Measurements from ENCODE around the gene UGT1A8. TPM values are rescaled to one million over a fixed set of nuclear protein-coding genes. Genes with fewer than 3 reads are reported as not detected.

Gene UGT1A8
- total RNA-seq, 1 donor: not detected

DNA sequence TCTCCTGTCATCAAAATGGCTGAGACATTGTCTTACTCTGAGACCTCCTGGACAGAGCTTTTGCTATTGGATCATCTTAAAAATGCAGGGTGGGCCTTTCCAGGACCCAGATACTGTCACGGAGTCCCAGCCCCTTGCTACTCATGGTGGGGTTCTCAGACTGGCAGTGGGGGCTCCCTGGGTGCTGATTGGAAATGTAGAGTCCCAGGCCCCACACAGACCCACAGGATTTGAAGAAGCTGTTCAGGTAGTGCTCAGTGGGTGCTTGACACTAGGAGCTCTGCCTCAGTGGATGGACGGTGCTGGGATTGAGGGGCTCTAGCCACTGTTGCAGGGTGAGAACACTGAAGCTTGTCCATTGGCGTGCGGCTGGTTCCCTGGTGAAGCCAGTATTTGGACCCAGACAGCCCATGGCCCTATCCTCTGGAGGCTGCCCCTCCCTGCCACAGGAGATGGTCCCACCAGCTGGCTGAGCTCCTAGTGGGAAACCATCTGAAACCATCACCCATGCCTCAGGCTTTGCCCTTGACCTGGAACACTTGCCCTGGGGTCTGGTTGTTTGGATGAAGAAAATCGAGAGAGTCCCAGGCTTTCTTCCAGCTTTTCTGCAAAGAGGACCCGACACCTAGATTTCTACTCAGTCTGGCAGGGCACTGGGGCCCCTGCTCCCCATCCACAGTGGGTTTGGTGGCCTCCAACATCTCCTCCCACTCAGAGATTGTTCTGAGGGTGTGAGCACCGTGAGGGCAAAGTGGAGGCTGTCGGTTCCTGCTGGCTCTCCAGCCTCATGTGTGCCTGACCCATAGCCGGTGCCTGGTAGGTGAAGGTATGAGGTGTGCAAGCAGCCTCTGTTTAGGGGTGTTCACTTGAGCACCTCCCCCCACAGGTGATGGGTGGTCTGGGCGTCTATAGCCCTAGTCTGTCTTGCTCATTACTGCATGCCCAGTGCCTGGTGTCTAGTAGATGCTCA is 190.8 kb downstream of the UGT1A8 start:
- no peaks in the 10 kb centered on the region for H4K20me1 ChIP-seq (ENCODE audit: insufficient read depth, low read length)
- H3K4me1 ChIP-seq (ENCODE audit: insufficient read depth, low read length): no peaks in the 10 kb centered on the region
- no peak overlapping the region for H2AFZ ChIP-seq (ENCODE audit: low read length)
- DNase-seq (ENCODE audit: insufficient read length, low spot score, missing footprints): peak; percentile 35
- TF ChIP-seq CTCF (IDR thresholded peaks at IDR 0.05; ENCODE audit: extremely low read depth, low read depth, low read length): no peak
- H3K4me2 ChIP-seq (ENCODE audit: insufficient read depth, low read length): no peak overlapping the region
- H3K79me2 ChIP-seq (ENCODE audit: insufficient read depth, low read length): no peaks in the 10 kb centered on the region
- peaks cover 36% of the 10 kb centered on the region for H3K27me3 ChIP-seq (ENCODE audit: insufficient read depth, low read length)
- H3K9me3 ChIP-seq (ENCODE audit: low read depth, low read length): no peaks in the 10 kb centered on the region
- H3K4me3 ChIP-seq (ENCODE audit: insufficient read depth, low read length): no peak overlapping the region
- no peak overlapping the region for H3K27ac ChIP-seq (ENCODE audit: low read depth, low read length)
- no peaks in the 10 kb centered on the region for H3K36me3 ChIP-seq (ENCODE audit: insufficient read depth, low read length)

DNA sequence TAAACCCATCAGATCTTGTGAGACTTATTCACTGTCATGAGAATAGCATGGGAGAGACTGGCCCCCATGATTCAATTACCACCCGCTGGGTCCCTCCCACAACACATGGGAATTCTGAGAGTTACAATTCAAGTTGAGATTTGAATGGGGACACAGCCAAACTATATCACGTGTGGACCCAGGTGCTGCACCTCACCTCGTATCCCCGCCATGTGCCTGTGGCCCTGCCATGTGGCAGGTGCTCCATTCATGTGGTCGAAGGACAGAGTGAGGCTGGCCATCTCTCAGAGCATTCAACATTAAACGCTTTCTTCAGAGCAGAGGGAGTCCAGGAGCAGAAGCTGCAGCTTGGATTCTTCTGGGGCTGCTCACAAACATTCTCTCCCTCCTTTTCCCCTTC is 193.0 kb downstream of the UGT1A8 start:
- Histone ChIP-seq H3K4me1 (ENCODE audit: insufficient read depth, low read length) (no peaks in the 10 kb centered on the region), H3K27ac (ENCODE audit: low read depth, low read length) (no peak overlapping the region), H2AFZ (ENCODE audit: low read length) (no peak overlapping the region), H4K20me1 (ENCODE audit: insufficient read depth, low read length) (no peaks in the 10 kb centered on the region), H3K79me2 (ENCODE audit: insufficient read depth, low read length) (no peaks in the 10 kb centered on the region), H3K4me3 (ENCODE audit: insufficient read depth, low read length) (no peak overlapping the region), H3K36me3 (ENCODE audit: insufficient read depth, low read length) (no peaks in the 10 kb centered on the region), H3K9me3 (ENCODE audit: low read depth, low read length) (no peaks in the 10 kb centered on the region), H3K4me2 (ENCODE audit: insufficient read depth, low read length) (no peak overlapping the region), H3K27me3 (ENCODE audit: insufficient read depth, low read length) (peaks cover 31% of the 10 kb centered on the region)
- no peak for TF ChIP-seq CTCF (IDR thresholded peaks at IDR 0.05; ENCODE audit: extremely low read depth, low read depth, low read length)
- DNase-seq (ENCODE audit: insufficient read length, low spot score, missing footprints): no peak

DNA sequence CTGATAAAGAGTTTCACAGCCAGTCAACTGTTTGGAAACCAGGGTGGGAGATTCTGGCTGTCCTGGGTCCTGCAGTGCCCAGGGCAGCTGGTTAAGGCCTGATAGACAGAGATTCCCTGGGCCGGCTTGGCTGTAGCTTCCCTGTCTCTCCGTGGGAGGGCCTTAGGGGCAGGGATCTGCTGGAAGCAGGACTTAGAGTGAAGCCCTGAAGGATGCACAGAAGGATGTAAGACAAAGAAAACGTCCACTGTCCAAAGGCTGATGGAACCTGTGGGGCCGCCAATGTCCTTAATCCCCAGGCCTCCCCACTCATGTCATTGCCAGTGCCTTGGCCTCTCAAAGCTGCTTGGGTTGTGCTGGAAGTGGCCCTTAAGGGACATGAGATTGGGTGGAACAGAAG is 193.7 kb downstream of the UGT1A8 start:
- no peak overlapping the region for H3K27ac ChIP-seq (ENCODE audit: low read depth, low read length)
- no peak overlapping the region for H2AFZ ChIP-seq (ENCODE audit: low read length)
- H3K9me3 ChIP-seq (ENCODE audit: low read depth, low read length): no peaks in the 10 kb centered on the region
- no peaks in the 10 kb centered on the region for H4K20me1 ChIP-seq (ENCODE audit: insufficient read depth, low read length)
- no peak for DNase-seq (ENCODE audit: insufficient read length, low spot score, missing footprints)
- H3K79me2 ChIP-seq (ENCODE audit: insufficient read depth, low read length): no peaks in the 10 kb centered on the region
- H3K27me3 ChIP-seq (ENCODE audit: insufficient read depth, low read length): peaks cover 26% of the 10 kb centered on the region
- H3K4me3 ChIP-seq (ENCODE audit: insufficient read depth, low read length): no peak overlapping the region
- H3K4me1 ChIP-seq (ENCODE audit: insufficient read depth, low read length): no peaks in the 10 kb centered on the region
- H3K36me3 ChIP-seq (ENCODE audit: insufficient read depth, low read length): no peaks in the 10 kb centered on the region
- no peak for TF ChIP-seq CTCF (IDR thresholded peaks at IDR 0.05; ENCODE audit: extremely low read depth, low read depth, low read length)
- H3K4me2 ChIP-seq (ENCODE audit: insufficient read depth, low read length): no peak overlapping the region

- no peaks in the 10 kb centered on the region for H4K20me1 ChIP-seq (ENCODE audit: insufficient read depth, low read length)
- H3K4me3 ChIP-seq (ENCODE audit: insufficient read depth, low read length): no peak overlapping the region
- no peak overlapping the region for H3K27ac ChIP-seq (ENCODE audit: low read depth, low read length)
- H3K79me2 ChIP-seq (ENCODE audit: insufficient read depth, low read length): no peaks in the 10 kb centered on the region
- H3K4me1 ChIP-seq (ENCODE audit: insufficient read depth, low read length): no peaks in the 10 kb centered on the region
- H3K4me2 ChIP-seq (ENCODE audit: insufficient read depth, low read length): no peak overlapping the region
- H3K27me3 ChIP-seq (ENCODE audit: insufficient read depth, low read length): peaks cover 32% of the 10 kb centered on the region
- no peak for DNase-seq (ENCODE audit: insufficient read length, low spot score, missing footprints)
- H3K36me3 ChIP-seq (ENCODE audit: insufficient read depth, low read length): no peaks in the 10 kb centered on the region
- H3K9me3 ChIP-seq (ENCODE audit: low read depth, low read length): no peaks in the 10 kb centered on the region
- TF ChIP-seq CTCF (IDR thresholded peaks at IDR 0.05; ENCODE audit: extremely low read depth, low read depth, low read length): no peak
- no peak overlapping the region for H2AFZ ChIP-seq (ENCODE audit: low read length)
Measured at GRCh38 chr2:233811732-233812131, 194.3 kb downstream of the UGT1A8 start.
